ENCODE data around the gene CCDC3. TPM values are rescaled to one million over a fixed set of nuclear protein-coding genes. Genes with fewer than 3 reads are reported as not detected.

Gene CCDC3
- total and polyA plus RNA-seq, 2 experiments from 2014 or later = 4.3 to 6.7 TPM

GRCh38 chr10:13046851-13047528 is 45.5 kb upstream of the CCDC3 start:
- H3K4me1 ChIP-seq (ENCODE audit: low read depth) = no peaks in the 10 kb centered on the region
- no peak for TF ChIP-seq CTCF (IDR thresholded peaks at IDR 0.05; ENCODE audit: low read depth, low read length)
- H3K27ac ChIP-seq = no peak overlapping the region
- no peak for DNase-seq (ENCODE audit: low read depth in 1 of 2, low spot score in 1 of 2)
- H3K36me3 ChIP-seq = no peaks in the 10 kb centered on the region
- H3K9me3 ChIP-seq (ENCODE audit: low read depth) = no peaks in the 10 kb centered on the region
- no peaks in the 10 kb centered on the region for H3K27me3 ChIP-seq
- no peak overlapping the region for H3K4me3 ChIP-seq

GRCh38 chr10:13043520-13043919 is 42.0 kb upstream of the CCDC3 start:
- Histone ChIP-seq H3K27me3 (no peaks in the 10 kb centered on the region), H3K36me3 (no peaks in the 10 kb centered on the region), H3K4me1 (ENCODE audit: low read depth) (no peaks in the 10 kb centered on the region), H3K4me3 (no peak overlapping the region), H3K27ac (no peak overlapping the region), H3K9me3 (ENCODE audit: low read depth) (no peaks in the 10 kb centered on the region)
- no peak for DNase-seq (ENCODE audit: low read depth in 1 of 2, low spot score in 1 of 2)
- no peak for TF ChIP-seq CTCF (IDR thresholded peaks at IDR 0.05; ENCODE audit: low read depth, low read length)

- Histone ChIP-seq H3K9me3 (ENCODE audit: low read depth) (no peaks in the 10 kb centered on the region), H3K27me3 (no peaks in the 10 kb centered on the region), H3K27ac (no peak overlapping the region), H3K4me3 (no peak overlapping the region), H3K4me1 (ENCODE audit: low read depth) (no peaks in the 10 kb centered on the region), H3K36me3 (no peaks in the 10 kb centered on the region)
- no peak for DNase-seq (ENCODE audit: low read depth in 1 of 2, low spot score in 1 of 2)
- no peak for TF ChIP-seq CTCF (IDR thresholded peaks at IDR 0.05; ENCODE audit: low read depth, low read length)
Measured at GRCh38 chr10:13039761-13040160, 38.2 kb upstream of the CCDC3 start.

GRCh38 chr10:13038391-13038790 is 36.9 kb upstream of the CCDC3 start:
- no peak for DNase-seq (ENCODE audit: low read depth in 1 of 2, low spot score in 1 of 2)
- no peak for TF ChIP-seq CTCF (IDR thresholded peaks at IDR 0.05; ENCODE audit: low read depth, low read length)
- H3K4me1 ChIP-seq (ENCODE audit: low read depth) = no peaks in the 10 kb centered on the region

GRCh38 chr10:13037832-13038231 is 36.3 kb upstream of the CCDC3 start:
- H3K9me3 ChIP-seq (ENCODE audit: low read depth) = no peaks in the 10 kb centered on the region
- DNase-seq (ENCODE audit: low read depth in 1 of 2, low spot score in 1 of 2) = no peak
- H3K27ac ChIP-seq = no peak overlapping the region
- H3K36me3 ChIP-seq = no peaks in the 10 kb centered on the region
- no peaks in the 10 kb centered on the region for H3K27me3 ChIP-seq
- H3K4me3 ChIP-seq = no peak overlapping the region
- no peak for TF ChIP-seq CTCF (IDR thresholded peaks at IDR 0.05; ENCODE audit: low read depth, low read length)
- H3K4me1 ChIP-seq (ENCODE audit: low read depth) = no peaks in the 10 kb centered on the region

More at GRCh38 chr10:13038391-13038790, 36.9 kb upstream of the CCDC3 start:
- no peak overlapping the region for H3K27ac ChIP-seq
- no peaks in the 10 kb centered on the region for H3K9me3 ChIP-seq (ENCODE audit: low read depth)
- H3K36me3 ChIP-seq = no peaks in the 10 kb centered on the region
- H3K27me3 ChIP-seq = no peaks in the 10 kb centered on the region
- H3K4me3 ChIP-seq = no peak overlapping the region
